Fibroblast of skin of abdomen (primary cell): ENCODE measurements around the gene CHRNG.
"Not testable (repeated sequence)": the region's sequence is repeated elsewhere in the genome, so short reads cannot be mapped to it uniquely, and the experiment has no call there.

Source experiments
- DNase-seq: peaks from one replicate; pipeline ENCODE4 v3.0.0-alpha.2; 2013

CHRNG gene

DNA sequence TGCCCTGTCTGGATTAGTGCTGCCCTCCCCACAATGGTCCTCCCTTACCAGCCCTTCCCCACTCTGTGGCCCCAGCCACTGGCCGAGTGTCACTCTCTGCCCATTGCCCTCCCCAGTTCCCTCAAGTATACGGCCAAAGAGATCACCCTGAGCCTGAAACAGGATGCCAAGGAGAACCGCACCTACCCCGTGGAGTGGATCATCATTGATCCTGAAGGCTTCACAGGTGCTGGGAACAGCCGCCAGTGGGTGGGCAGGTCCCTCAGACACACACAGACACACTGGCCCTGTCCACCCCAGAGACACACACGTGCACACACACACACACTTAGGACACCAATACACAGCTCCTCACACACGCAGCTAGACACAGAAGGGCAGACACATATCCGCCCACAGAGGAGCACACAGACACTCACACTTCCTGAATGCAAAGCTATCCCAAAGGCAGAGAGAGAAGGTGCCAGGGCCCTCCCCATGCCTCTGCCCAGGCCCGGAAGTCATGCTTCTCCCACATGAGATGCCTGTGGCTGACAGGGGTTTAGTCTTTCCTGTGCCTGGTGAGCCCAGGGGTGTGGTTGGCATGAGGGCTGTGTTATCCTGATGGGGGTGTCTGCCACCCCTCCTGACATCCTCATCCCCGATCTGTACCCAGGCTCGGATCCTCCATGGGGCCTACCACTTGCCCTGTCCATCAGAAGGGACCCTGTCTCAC, 10.6 kb upstream of the CHRNG start:
- DNase-seq: no peak

DNA sequence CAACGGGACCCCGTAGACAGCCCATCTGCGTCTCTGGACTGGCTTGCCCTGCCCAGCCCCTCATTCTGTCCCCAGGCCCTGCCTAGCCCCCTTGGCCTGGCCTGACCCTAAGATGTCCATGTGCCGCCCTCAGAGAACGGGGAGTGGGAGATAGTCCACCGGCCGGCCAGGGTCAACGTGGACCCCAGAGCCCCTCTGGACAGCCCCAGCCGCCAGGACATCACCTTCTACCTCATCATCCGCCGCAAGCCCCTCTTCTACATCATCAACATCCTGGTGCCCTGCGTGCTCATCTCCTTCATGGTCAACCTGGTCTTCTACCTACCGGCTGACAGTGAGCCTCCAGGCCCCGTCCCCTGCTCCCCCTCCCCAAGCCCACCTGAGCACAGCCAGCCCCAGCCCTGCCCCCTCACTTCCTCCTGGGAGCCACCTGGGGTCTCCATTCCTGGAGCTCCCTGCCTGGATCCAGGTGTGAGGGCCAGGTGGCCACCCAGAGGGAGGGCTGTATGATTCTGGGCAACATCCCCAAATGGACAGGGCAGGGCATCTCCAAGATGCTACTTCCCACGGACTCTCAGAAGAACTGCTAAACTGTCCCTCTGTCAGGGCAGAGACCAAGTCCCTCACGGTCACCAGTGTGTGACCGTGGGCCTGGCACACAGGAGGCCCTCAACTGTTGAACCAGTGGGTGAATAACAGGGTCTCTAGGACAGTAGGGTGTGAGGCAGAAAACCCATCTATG, 9.5 kb upstream of the CHRNG start:
- no peak for DNase-seq

DNA sequence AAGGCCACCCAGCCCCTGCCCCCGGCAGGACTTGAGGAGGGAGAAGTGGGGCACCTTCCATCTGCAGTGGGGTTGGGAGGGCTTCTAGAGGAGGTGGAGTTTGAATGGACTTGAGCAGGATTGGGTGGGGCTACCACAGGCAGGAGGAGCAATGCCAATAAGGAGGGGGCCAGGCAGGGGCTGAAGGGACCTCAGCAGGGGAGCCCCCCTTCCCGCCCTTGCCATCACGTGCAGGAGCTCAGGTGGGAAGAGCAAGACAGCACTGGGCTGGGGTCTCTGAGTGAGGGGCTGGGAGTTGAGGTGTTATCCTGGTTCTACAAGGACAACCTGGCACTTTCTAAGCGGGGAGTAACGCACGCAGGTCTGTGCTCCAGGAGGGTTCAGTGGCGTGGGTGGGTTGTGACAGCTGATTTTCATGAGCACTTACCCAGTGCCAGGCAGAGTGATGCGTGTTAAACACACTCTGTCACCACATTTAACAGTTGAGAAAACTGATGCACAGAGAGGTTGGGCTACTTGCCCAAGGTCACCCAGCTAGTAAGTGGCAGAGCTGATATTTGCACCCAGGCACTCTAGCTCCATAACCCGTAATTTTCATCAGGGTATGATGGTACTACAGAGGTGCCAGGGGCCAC, 8.7 kb upstream of the CHRNG start:
- DNase-seq: no peak

DNA sequence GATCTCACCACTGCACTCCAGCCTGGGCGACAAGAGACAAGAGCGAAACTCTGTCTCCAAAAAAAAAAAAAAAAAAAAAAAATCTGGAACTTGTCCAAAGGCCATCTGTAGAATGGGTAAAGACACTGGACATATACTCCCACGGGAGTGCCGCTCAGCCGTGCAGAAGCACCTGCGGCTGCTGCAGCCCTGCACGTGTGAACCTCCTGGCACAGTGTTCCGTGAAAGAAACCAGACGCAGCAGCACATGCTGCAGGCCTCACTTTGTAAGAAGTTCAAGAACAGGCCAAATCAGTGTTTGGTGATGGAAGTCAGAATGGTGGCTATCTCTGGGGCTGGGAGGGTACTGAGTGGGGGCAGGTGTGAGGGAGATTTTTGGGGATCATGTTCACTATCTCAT, 7.1 kb upstream of the CHRNG start:
- DNase-seq: no peak

DNA sequence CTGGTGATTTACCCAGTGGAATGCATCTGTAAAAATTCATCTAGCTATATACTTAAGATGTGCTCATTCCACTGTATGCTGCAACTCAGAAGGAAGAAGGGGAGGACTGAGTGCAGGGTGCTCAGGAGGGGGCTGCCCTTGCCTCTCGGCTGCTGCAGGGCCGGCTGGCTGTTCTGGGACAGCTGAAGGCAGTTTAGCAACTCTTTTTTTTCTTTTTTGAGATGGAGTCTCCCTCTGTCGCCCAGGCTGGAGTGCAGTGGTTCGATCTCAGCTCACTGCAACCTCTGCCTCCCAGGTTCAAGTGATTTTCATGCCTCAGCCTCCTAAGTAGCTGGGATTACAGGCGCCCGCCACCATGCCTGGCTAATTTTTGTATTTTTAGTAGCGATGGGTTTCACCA, 6.7 kb upstream of the CHRNG start:
- DNase-seq: not testable (repeated sequence)

DNA sequence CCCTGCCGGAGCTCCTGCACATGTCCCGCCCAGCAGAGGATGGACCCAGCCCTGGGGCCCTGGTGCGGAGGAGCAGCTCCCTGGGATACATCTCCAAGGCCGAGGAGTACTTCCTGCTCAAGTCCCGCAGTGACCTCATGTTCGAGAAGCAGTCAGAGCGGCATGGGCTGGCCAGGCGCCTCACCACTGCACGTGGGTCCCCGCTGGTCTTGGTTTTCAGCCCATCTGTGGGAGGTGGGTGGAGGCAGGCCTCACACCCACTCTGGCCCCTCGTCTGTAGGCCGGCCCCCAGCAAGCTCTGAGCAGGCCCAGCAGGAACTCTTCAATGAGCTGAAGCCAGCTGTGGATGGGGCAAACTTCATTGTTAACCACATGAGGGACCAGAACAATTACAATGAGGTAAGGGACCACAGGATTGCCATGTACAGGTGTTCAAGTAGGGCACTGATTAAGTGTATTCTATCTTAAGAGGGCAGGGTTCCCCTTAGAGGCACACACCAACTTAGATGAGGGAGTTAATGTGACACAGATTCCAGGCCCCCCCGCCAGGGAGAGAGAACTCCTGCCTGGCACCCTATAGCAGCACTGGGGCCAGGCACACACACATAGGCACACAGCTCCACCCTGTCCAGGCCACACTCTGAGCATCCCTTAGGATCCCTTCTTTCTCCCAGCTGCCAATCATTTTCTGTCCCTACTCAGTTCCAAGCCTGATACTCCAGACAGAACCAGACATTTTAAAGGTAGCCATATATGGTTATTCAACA, 5.4 kb upstream of the CHRNG start:
- DNase-seq: no peak

DNA sequence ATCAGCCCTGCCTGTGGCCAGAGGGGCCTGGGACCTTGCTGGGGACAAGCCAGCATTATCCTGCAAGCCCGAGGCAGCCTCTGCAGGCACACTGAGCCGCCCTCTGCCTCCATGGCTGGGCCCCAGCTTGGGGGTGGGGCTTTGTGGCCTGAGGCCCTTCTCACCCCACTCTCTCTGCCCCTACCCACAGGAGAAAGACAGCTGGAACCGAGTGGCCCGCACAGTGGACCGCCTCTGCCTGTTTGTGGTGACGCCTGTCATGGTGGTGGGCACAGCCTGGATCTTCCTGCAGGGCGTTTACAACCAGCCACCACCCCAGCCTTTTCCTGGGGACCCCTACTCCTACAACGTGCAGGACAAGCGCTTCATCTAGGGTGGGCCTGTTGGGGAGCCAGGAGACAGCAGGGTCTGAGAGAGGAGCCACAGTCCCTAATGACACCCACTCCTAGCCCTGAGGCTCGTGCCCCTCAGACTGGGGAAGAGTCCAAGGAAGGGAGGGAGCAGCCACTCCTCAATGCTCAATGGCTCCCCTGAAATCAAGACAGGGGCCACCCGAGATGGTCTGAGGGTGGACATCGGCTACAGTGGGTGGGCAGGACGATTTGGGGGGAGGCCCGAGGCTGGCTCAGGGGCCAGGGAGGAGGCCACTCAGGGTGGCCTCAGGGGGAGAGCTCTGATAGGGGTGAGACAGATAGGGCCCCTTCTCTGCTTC, 4.4 kb upstream of the CHRNG start:
- DNase-seq: no peak

DNA sequence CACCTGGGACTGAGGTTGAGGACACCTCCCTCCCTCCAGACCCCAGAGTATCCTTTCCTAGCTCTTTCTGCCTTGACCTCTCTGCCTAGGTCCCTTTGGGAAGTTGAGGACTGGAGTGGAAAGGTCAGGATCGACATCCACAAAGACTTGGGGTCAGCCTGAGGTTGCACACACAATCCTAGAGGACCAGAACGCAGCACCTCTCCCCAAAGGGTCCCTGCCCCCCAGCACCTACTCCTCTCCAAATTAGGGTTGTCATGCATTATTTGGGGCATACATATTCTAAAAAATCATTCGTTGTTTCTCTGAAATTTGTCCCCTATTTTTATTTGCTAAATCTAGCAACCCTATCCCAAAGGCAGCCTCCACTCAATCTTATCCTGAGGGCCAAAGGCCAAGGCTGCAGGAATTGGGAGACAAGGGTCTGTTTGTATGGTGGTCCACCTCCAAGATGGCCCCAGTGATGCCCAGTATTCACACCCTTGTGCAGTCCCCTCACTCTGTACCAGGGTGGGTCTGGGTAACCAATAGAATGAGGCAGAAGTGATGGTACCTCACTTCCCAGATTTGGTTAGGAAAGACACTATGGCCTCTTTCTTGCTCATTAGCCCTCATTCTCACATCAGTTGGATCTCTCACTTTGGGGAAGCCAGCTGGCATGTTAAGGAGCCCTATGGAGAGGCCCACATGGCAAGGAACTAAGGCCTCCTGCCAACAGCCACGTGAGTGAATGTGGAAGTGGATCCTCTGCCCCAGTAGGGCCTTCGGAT, 3.5 kb upstream of the CHRNG start:
- no peak for DNase-seq

DNA sequence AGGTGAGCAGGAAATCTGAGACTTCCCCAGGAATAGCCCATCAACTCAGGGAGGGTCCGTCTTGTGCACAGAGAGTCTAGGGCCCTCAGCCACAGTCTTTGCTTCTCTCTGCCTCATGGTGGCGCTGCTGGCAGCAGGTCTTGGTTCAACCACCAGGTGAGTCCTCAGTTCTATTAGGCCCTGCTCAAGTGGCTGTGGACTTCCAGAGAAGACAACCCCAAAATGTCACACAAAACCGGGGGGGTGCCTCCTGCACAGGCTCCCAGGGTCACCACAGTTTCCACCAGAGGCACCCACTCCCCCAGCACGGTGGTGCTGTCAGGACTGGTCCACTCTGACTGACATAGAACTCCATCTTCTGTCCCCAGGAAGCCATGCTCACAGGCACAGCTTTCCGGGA, 2.4 kb upstream of the CHRNG start:
- DNase-seq: no peak

DNA sequence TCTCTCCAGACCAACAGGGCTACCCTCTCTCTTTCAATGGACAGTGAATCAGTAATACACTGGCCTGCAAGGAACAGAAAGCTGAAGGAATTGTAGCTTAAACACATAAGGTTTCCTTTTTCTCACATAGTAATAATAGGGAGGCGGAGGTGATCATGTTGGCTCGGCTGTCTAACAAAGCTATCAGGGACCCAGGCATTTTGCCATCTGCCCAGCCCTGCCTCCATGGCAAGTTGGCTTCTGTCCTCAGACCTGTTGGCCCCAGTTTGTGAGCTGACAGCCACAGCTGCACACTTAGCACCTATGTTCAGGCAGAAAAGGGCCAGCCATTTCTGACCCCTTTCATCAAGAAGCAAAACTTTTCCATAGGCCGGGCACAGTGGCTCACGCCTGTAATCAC, 2.0 kb upstream of the CHRNG start:
- DNase-seq: no peak

DNA sequence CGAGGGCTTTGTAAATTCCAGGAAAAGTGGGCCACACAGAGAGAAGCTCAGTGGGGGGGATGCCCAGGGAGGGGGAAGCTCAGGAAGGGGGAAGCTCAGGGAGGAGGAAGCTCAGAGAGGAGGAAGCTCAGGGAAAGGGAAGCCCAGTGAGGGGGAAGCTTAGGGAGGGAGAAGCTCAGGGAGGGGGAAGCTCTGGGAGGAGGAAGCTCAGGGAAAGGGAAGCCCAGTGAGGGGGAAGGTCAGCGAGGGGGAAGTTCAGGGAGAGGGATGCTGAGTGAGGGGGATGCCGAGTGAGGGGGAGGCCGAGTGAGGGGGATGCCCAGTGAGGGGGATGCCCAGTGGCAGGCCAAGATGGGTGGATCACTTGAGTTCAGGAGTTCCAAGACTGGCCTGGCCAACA, 821 bp upstream of the CHRNG start:
- DNase-seq: no peak

DNA sequence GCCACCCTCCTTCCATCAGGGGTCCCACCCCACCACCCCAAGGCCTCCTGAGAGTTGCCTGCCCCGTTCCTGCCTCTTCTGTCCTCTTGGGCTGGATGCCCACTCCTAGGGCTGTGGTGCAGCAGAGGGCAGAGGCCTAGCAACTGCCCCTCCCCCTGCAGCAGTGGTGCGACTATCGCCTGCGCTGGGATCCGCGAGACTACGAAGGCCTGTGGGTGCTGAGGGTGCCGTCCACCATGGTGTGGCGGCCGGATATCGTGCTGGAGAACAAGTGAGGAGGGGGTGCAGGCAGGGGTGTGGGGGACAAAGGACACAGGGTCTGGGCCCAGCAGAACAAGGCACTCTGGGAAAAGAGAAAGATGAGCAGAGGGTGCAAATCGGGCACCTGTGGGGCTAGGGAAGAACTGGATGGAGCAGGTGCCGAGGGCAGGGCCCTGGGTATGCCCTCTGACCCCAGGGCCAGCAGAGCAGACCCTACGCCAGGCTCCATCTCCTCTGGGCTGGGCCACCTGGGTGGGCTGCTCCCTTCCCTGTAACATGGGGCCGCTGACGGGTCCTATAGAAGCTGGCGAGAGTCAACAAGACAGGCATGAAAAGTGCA, 1.0 kb downstream of the CHRNG start:
- no peak for DNase-seq

DNA sequence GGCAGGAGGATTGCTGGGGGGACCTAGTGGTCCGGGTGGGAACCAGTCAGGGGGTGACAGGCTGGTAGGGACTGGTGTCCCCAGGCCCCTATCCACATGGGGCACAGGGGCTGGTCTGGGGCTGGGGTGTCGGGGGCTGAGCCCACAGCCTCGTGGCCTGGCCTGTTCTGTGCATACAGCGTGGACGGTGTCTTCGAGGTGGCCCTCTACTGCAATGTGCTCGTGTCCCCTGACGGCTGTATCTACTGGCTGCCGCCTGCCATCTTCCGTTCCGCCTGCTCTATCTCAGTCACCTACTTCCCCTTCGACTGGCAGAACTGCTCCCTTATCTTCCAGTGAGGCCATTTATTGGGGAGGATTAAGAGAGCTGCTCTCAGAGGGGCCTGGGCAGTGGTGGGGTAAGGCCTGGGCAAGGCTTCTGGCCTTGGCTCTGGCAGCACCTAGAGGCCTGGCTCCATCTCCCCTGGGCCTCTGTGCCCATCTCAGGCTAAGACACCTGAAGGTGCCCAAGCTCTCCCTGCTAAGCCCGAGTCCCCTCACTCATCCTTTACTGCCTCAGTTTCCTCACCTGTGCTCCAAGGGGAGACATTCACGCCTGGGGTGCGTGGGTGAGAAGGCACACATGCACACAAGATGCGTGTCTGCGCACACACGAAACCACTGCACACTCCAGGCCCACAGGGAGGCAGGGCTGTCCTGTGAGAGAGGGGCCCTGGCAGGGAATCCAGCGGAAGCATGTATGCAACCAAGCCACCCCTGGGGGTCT, 1.9 kb downstream of the CHRNG start:
- no peak for DNase-seq

DNA sequence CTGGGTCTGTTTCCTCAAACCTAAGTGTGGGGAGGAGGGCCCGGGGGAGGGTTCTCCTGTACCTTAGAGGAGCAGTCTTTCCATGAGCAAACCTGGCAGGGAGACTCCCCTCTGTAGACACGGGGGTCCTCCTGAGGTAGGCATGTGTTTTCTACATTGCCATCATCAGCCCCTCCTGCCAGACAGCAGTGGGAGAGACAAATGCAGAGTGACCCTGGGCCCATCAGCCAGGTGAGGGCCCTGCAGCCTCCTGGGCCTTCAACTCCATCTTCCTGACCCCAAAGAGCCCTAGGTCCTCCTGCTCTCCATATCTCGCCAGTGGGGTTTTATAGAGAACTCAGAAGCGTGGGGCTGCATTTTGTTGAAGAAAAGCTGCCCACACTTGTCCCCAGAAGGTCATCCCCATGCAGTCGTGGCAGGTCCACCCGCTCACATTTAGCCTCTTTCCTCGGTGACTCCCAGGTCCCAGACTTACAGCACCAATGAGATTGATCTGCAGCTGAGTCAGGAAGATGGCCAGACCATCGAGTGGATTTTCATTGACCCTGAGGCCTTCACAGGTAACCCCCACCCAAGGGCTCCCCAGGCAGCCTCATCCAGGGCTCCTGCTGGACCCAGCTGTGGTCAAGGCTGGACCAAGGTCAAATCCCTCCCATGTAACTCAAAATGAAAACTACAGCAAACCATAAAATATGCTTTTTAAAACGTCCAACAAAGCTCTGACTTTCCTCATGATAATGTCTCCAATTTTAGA, 2.6 kb downstream of the CHRNG start:
- DNase-seq: no peak

DNA sequence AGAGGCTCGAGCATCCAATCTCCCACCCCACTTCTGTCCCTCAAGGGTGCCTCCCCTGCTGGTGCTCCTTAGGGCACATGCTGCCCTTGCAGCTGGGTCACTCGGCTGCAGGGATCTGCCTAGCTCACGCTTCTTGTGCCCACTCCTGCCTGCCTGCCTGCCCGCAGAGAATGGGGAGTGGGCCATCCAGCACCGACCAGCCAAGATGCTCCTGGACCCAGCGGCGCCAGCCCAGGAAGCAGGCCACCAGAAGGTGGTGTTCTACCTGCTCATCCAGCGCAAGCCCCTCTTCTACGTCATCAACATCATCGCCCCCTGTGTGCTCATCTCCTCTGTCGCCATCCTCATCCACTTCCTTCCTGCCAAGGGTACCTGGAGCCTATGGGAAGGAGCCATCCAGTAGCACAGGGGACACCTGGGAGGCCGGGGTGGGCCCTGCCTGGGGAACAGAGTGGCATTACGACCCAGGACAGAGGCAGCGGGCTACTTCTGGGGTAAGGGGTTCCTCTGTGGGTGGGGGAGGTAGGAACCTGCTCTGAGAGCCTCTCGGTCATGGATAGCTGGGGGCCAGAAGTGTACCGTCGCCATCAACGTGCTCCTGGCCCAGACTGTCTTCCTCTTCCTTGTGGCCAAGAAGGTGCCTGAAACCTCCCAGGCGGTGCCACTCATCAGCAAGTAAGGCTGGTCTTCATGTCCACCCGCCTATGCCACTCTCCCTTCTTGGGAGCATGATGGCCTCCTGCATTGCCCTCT, 3.4 kb downstream of the CHRNG start:
- DNase-seq: no peak

DNA sequence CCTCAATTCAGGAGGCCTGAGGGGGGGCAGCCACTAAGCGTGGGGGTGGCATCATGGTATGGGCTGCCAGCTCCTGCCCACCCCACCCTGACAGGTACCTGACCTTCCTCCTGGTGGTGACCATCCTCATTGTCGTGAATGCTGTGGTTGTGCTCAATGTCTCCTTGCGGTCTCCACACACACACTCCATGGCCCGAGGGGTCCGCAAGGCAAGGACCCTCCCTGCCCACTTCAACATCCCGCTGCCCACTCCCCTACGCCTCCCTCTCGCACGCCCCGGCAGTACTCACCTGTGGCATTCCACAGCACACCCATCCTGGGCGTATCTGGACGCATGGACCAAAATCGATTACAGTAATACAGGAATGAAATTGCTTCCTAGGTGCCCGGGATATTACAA, 4.0 kb downstream of the CHRNG start:
- DNase-seq: no peak

DNA sequence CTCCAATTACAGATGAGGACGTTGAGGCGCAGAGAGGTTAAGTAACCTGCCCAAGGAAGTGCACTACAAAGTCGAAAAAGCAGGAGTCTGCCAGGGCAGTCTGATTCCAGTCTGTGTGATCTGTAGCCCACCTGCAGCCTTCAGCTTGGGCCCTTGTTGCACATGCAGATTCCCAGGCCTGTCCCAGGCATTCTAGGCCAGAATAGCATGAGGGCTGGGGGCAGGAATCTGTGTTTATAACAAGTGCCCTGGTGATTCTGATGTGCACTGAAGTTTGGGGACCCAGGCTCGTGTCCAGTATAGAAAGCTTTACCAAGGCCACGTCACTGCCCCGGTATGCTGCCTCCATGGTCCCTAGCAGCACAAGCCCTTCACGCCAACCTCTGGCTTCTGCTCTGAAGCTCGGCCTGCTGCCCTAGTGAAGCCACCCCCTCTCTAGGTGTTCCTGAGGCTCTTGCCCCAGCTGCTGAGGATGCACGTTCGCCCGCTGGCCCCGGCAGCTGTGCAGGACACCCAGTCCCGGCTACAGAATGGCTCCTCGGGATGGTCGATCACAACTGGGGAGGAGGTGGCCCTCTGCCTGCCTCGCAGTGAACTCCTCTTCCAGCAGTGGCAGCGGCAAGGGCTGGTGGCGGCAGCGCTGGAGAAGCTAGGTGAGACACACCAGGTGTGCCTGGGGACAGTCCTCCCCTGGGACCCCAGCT, 4.6 kb downstream of the CHRNG start:
- no peak for DNase-seq

DNA sequence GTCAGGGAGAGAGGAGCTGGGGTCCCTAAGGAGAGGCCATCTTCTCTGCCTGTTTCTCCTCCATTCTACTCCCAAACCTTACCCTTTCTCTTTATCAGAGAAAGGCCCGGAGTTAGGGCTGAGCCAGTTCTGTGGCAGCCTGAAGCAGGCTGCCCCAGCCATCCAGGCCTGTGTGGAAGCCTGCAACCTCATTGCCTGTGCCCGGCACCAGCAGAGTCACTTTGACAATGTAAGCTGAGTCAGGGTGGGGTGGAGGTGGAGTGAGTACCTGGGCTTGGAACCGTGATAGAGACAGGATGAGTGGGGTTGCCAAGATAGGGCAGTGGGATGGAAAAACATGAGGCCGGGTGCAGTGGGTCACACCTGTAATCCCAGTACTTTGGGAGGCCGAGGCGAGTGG, 5.2 kb downstream of the CHRNG start:
- DNase-seq: no peak
